SK-N-SH (cell line): ENCODE results near the gene CD200. TPM values are rescaled to one million over a fixed set of nuclear protein-coding genes. Genes with fewer than 3 reads are reported as not detected.

ENCODE experiments used
- CTCF ChIA-PET: fragments of 300-600, 350-600 bp; formaldehyde crosslinking; extraction: SDS; loops from one replicate; lab custom pipeline; 2021; lab: Yijun Ruan, JAX
- POLR2A ChIA-PET: fragments of 350-600 bp; sonication (Branson Sonifier 250); formaldehyde crosslinking; extraction: SDS; loops from one replicate; lab custom pipeline; 2020; ENCODE audit warnings: antibody characterized with exemption, inconsistent platforms; lab: Yijun Ruan, JAX
- DNase-seq: peaks from one replicate; pipeline ENCODE4 v3.0.0; 2012
- H2AFZ ChIP-seq: fragments of 200-600 bp; sonication (generic); 2 replicates; pipeline ENCODE4 v1.8.1; 2016; ENCODE audit warnings: antibody characterized with exemption, mild to moderate bottlenecking, low read depth
- H3F3A ChIP-seq: fragments of 200-600 bp; sonication (generic); replicated peaks from 2 replicates; pipeline ENCODE3; 2016; ENCODE audit warnings: antibody characterized with exemption, mild to moderate bottlenecking; ENCODE audit not compliant: insufficient read depth
- H3K27ac ChIP-seq, 2 experiments: fragments of 200-500 bp in 1 of 2; fragments of 200-600 bp in 1 of 2; sonication (Bioruptor generic) in 1 of 2; sonication (generic), shearing (Covaris generic) in 1 of 2; 2 replicates each; pipeline versions ENCODE4 v1.5.1 to v1.6.1; 2014 to 2016; ENCODE audit warnings: low read depth in 2 of 2, inconsistent platforms in 1 of 2, low read length in 1 of 2, mild to moderate bottlenecking in 1 of 2, mixed read lengths in 1 of 2
- H3K27me3 ChIP-seq: fragments of 200-600 bp; sonication (generic), shearing (Covaris generic); 2 replicates; pipeline ENCODE4 v1.6.1; 2016; ENCODE audit warnings: mixed run types; ENCODE audit not compliant: insufficient read depth
- H3K36me3 ChIP-seq, 2 experiments: fragments of 200-500 bp in 1 of 2; fragments of 200-600 bp in 1 of 2; sonication (Bioruptor generic) in 1 of 2; sonication (generic) in 1 of 2; replicated peaks in 1 of 2; 2 replicates each; pipeline versions ENCODE3 to v1.5.1; 2014 to 2016; ENCODE audit warnings: low read length in 1 of 2, mild to moderate bottlenecking in 1 of 2; ENCODE audit not compliant: insufficient read depth in 2 of 2, control insufficient read depth in 1 of 2
- H3K4me1 ChIP-seq, 2 experiments: fragments of 200-500 bp in 1 of 2; fragments of 200-600 bp in 1 of 2; sonication (Bioruptor generic) in 1 of 2; sonication (generic), shearing (Covaris generic) in 1 of 2; 2 replicates each; pipeline versions ENCODE4 v1.5.1 to v1.6.1; 2014 to 2016; ENCODE audit warnings: low read depth in 1 of 2, low read length in 1 of 2, mixed run types in 1 of 2; ENCODE audit not compliant: insufficient read depth in 2 of 2, control insufficient read depth in 1 of 2
- H3K4me2 ChIP-seq: fragments of 200-600 bp; sonication (generic), shearing (Covaris generic); 2 replicates; pipeline ENCODE4 v1.6.1; 2017; ENCODE audit warnings: mixed run types
- H3K4me3 ChIP-seq, 2 experiments: fragments of 200-500 bp in 1 of 2; fragments of 200-600 bp in 1 of 2; sonication (Bioruptor generic) in 1 of 2; sonication (generic), shearing (Covaris generic) in 1 of 2; 2 replicates each; pipeline versions ENCODE4 v1.5.1 to v1.8.1; 2014 to 2016; ENCODE audit warnings: low read depth in 2 of 2, inconsistent platforms in 1 of 2, low read length in 1 of 2, mild to moderate bottlenecking in 1 of 2, mixed read lengths in 1 of 2, moderate library complexity in 1 of 2
- H3K79me2 ChIP-seq: fragments of 200-600 bp; sonication (generic); 2 replicates; pipeline ENCODE4 v1.8.1; 2017; ENCODE audit warnings: mild to moderate bottlenecking; ENCODE audit not compliant: insufficient read depth
- H3K9ac ChIP-seq: fragments of 200-600 bp; sonication (generic); 2 replicates; pipeline ENCODE4 v1.6.1; 2017; ENCODE audit warnings: mixed run types
- H3K9me2 ChIP-seq: fragments of 200-600 bp; sonication (generic); 2 replicates; pipeline ENCODE4 v1.6.1; 2017; ENCODE audit warnings: mixed run types
- H3K9me3 ChIP-seq: fragments of 200-600 bp; sonication (generic); 2 replicates; pipeline ENCODE4 v1.6.1; 2017; ENCODE audit warnings: mixed run types, mild to moderate bottlenecking, moderate library complexity
- H4K20me1 ChIP-seq: fragments of 200-600 bp; sonication (generic); 2 replicates; pipeline ENCODE4 v1.6.1; 2017; ENCODE audit warnings: mild to moderate bottlenecking, mixed run types; ENCODE audit not compliant: insufficient read depth
- CHD2 ChIP-seq: fragments of 150-350 bp; IDR thresholded peaks from 2 replicates; pipeline ENCODE4 v1.6.1; 2018; ENCODE audit warnings: low read length; ENCODE audit not compliant: partially characterized antibody
- CTCF ChIP-seq: fragments of 200-600 bp; sonication (generic); IDR thresholded peaks from 2 replicates; pipeline ENCODE4 v1.6.1; 2017; ENCODE audit warnings: antibody characterized with exemption, mild to moderate bottlenecking, moderate library complexity
- ELF1 ChIP-seq: IDR thresholded peaks from 2 replicates; pipeline ENCODE4 v1.4.0; 2012
- FOXM1 ChIP-seq: IDR thresholded peaks from 2 replicates; pipeline ENCODE4 v1.4.0; 2012; ENCODE audit warnings: low read depth, mild to moderate bottlenecking
- GABPA ChIP-seq: IDR thresholded peaks from 2 replicates; pipeline ENCODE4 v1.4.0; 2012; ENCODE audit warnings: low read depth, mild to moderate bottlenecking
- GATA2 ChIP-seq: sonication (generic); formaldehyde crosslinking; IDR thresholded peaks from 2 replicates; pipeline ENCODE4 v1.5.0; 2020; ENCODE audit warnings: mild to moderate bottlenecking, missing genetic modification reagents
- MAX ChIP-seq: IDR thresholded peaks from 2 replicates; pipeline ENCODE4 v1.4.0; 2012; ENCODE audit warnings: low read depth
- MEF2A ChIP-seq: IDR thresholded peaks from 2 replicates; pipeline ENCODE4 v1.4.0; 2012; ENCODE audit warnings: low read depth, borderline replicate concordance
- NFIC ChIP-seq: IDR thresholded peaks from 2 replicates; pipeline ENCODE4 v1.4.0; 2012; ENCODE audit warnings: borderline replicate concordance
- NRF1 ChIP-seq: IDR thresholded peaks from 2 replicates; pipeline ENCODE4 v1.6.1; 2012; ENCODE audit warnings: low read depth, mild to moderate bottlenecking, low read length
- POLR2AphosphoS5 ChIP-seq: IDR thresholded peaks from 2 replicates; pipeline ENCODE4 v1.6.1; 2012; ENCODE audit warnings: low read depth, low read length
- RCOR1 ChIP-seq: fragments of 150-350 bp; IDR thresholded peaks from 2 replicates; pipeline ENCODE4 v1.6.1; 2017; ENCODE audit warnings: antibody characterized with exemption, low read length
- REST ChIP-seq: IDR thresholded peaks from 2 replicates; pipeline ENCODE4 v1.6.1; 2012; ENCODE audit warnings: mild to moderate bottlenecking, low read depth, low read length, moderate library complexity
- SIN3A ChIP-seq: IDR thresholded peaks from 2 replicates; pipeline ENCODE4 v1.6.1; 2012; ENCODE audit warnings: low read depth, mild to moderate bottlenecking, low read length, moderate library complexity, borderline replicate concordance
- SMC3 ChIP-seq: IDR thresholded peaks from 2 replicates; pipeline ENCODE4 v1.6.1; 2012; ENCODE audit warnings: low read depth, low read length, improper control_type of control experiment
- TAF1 ChIP-seq: IDR thresholded peaks from 2 replicates; pipeline ENCODE4 v1.6.1; 2012; ENCODE audit warnings: low read depth, mild to moderate bottlenecking, low read length, moderate library complexity, borderline replicate concordance
- TCF12 ChIP-seq: IDR thresholded peaks from 2 replicates; pipeline ENCODE4 v1.4.0; 2012
- TEAD4 ChIP-seq: IDR thresholded peaks from 2 replicates; pipeline ENCODE4 v1.4.0; 2012; ENCODE audit warnings: mild to moderate bottlenecking, borderline replicate concordance; ENCODE audit not compliant: insufficient read depth
- YY1 ChIP-seq: IDR thresholded peaks from 2 replicates; pipeline ENCODE4 v1.4.0; 2012; ENCODE audit warnings: low read depth, mild to moderate bottlenecking
- WGBS: methylation state at CpG from one replicate; pipeline ENCODE4 v1.1.6; 2017; ENCODE audit warnings: low lambda C conversion rate; 5-methylcytosine and 5-hydroxymethylcytosine counted together
- polyA plus RNA-seq, 3 experiments: library from polyadenylated mRNA; depleted of rRNA; stranded (reverse); fragments of >200 nt; gene quantifications; 2 replicates each; pipeline ENCODE4 v1.2.3, GENCODE V29; 2012
- TF ChIP-seq, protein P1 (sequence below): fragments of 150-350 bp; IDR thresholded peaks from 2 replicates; pipeline ENCODE4 v1.6.1; 2017; ENCODE audit warnings: antibody characterized with exemption, low read length, low read depth, borderline replicate concordance

CD200 gene
- polyA plus RNA-seq, 1 of the 3 experiments (the other 2 are of a cell fraction) = 1.1 TPM

DNA sequence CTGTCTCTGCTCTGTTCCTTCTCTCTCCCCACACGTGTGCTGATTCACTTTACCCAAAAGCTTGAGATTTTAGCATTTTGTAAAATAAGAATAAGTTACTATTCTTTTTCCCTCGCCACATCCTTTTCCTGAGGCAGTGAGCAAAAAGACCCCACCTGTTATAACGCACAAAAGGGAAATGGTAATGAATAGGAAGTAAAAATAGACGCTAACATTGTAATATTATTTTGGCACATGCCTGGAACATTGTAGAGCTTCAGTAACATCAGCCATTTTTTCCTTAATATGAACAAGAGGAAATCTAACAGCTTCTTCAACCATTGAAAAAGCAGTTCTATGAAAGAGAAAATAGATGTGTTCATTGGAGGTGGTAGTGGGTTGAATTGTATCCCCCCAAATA is 40.5 kb downstream of the CD200 start (continued):
- TF ChIP-seq, protein P1, sequence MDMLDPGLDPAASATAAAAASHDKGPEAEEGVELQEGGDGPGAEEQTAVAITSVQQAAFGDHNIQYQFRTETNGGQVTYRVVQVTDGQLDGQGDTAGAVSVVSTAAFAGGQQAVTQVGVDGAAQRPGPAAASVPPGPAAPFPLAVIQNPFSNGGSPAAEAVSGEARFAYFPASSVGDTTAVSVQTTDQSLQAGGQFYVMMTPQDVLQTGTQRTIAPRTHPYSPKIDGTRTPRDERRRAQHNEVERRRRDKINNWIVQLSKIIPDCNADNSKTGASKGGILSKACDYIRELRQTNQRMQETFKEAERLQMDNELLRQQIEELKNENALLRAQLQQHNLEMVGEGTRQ = no peak

GRCh38 chr3:112373924-112374323 is 41.0 kb downstream of the CD200 start:
- no peaks in the 10 kb centered on the region for H4K20me1 ChIP-seq
- ChIA-PET CTCF (interaction anchor here (0.7 kb wide), 1 partner anchor 80 kb away, joined by 3 read pairs; no protein-coding TSS in a partner anchor), POLR2A (no interaction called here)
- WGBS = 83% methylated on average over 2 of the region's 2 CpGs
- no peak overlapping the region for H2AFZ ChIP-seq
- H3K9me3 ChIP-seq = no peaks in the 10 kb centered on the region
- no peak overlapping the region for H3K4me2 ChIP-seq
- DNase-seq = no peak
- H3K79me2 ChIP-seq = no peaks in the 10 kb centered on the region
- H3K27me3 ChIP-seq = no peaks in the 10 kb centered on the region
- H3K4me1 ChIP-seq = peaks cover 0 to 19% of the 10 kb centered on the region in 2 experiments; a peak in 1 of 4 replicates
- no peak overlapping the region for H3K27ac ChIP-seq
- H3K4me3 ChIP-seq = no peak overlapping the region
- TF ChIP-seq SIN3A (no peak), NFIC (no peak), CHD2 (no peak), RCOR1 (no peak), GATA2 (no peak), SMC3 (no peak), POLR2AphosphoS5 (no peak), REST (no peak), TEAD4 (no peak), NRF1 (no peak), ELF1 (no peak), GABPA (no peak), FOXM1 (no peak), MAX (no peak), YY1 (no peak), TCF12 (no peak), MEF2A (no peak), CTCF (no peak), TAF1 (no peak)
- TF ChIP-seq, protein P1 = no peak
- no peak overlapping the region for H3K9ac ChIP-seq
- no peaks in the 10 kb centered on the region for H3F3A ChIP-seq
- H3K9me2 ChIP-seq = no peaks in the 10 kb centered on the region
- no peaks in the 10 kb centered on the region for H3K36me3 ChIP-seq
